OCI-LY3 (cell line): ENCODE measurements around the gene PDE4D.

ENCODE experiments used
- H2AFZ ChIP-seq: fragments of 200-600, 300-600 bp; shearing (Covaris generic); 2 replicates; pipeline ENCODE4 v1.6.0; 2014; ENCODE audit warnings: antibody characterized with exemption, low read depth, low read length
- H3K27ac ChIP-seq: fragments of 200-600, 300-600 bp; sonication (generic); 2 replicates; pipeline ENCODE4 v1.5.1; 2014; ENCODE audit warnings: mild to moderate bottlenecking, low read length, moderate library complexity, mixed read lengths
- H3K27me3 ChIP-seq: fragments of 200-600, 300-600 bp; sonication (generic); 2 replicates; pipeline ENCODE4 v1.6.1; 2014; ENCODE audit warnings: low read depth, low read length, mixed read lengths
- H3K36me3 ChIP-seq: fragments of 200-600, 300-600 bp; sonication (generic); replicated peaks from 2 replicates; pipeline ENCODE3; 2014; ENCODE audit warnings: low read depth, low read length, mixed read lengths
- H3K4me1 ChIP-seq: fragments of 300-600, 200-600 bp; sonication (generic); 2 replicates; pipeline ENCODE4 v1.6.1; 2014; ENCODE audit warnings: low read length, mixed read lengths
- H3K4me2 ChIP-seq: fragments of 200-600, 300-600 bp; sonication (generic); 2 replicates; pipeline ENCODE4 v1.6.1; 2014; ENCODE audit warnings: low read length, mixed read lengths
- H3K4me3 ChIP-seq: fragments of 300-600, 200-600 bp; sonication (generic); 2 replicates; pipeline ENCODE4 v1.5.1; 2014; ENCODE audit warnings: antibody characterized with exemption, mild to moderate bottlenecking, low read length, moderate library complexity
- H3K79me2 ChIP-seq: fragments of 300-600, 200-600 bp; shearing (Covaris generic); 2 replicates; pipeline ENCODE4 v1.6.1; 2014; ENCODE audit warnings: mild to moderate bottlenecking, low read length, mixed read lengths
- H3K9ac ChIP-seq: fragments of 300-600, 200-600 bp; shearing (Covaris generic); 2 replicates; pipeline ENCODE4 v1.6.0; 2014; ENCODE audit warnings: mild to moderate bottlenecking, low read length, moderate library complexity
- H3K9me3 ChIP-seq: fragments of 200-600, 300-600 bp; shearing (Covaris generic); 2 replicates; pipeline ENCODE4 v1.6.1; 2014; ENCODE audit warnings: low read length, mixed read lengths; ENCODE audit not compliant: insufficient read depth
- H4K20me1 ChIP-seq: fragments of 200-600, 300-600 bp; sonication (generic); 2 replicates; pipeline ENCODE4 v1.6.1; 2016; ENCODE audit warnings: low read length, mixed read lengths; ENCODE audit not compliant: insufficient read depth
- EZH2phosphoT487 ChIP-seq: fragments of 200-600 bp; shearing (Covaris generic); IDR thresholded peaks from 2 replicates; pipeline ENCODE4 v1.6.1; 2018; ENCODE audit warnings: antibody characterized with exemption, mixed run types, low read depth
- TF ChIP-seq, protein P1 (sequence below): fragments of 200-600, 300-600 bp; sonication (generic); IDR thresholded peaks from 2 replicates; pipeline ENCODE4 v1.5.1; 2014; ENCODE audit warnings: antibody characterized with exemption, low read length, low read depth

The PDE4D gene

DNA sequence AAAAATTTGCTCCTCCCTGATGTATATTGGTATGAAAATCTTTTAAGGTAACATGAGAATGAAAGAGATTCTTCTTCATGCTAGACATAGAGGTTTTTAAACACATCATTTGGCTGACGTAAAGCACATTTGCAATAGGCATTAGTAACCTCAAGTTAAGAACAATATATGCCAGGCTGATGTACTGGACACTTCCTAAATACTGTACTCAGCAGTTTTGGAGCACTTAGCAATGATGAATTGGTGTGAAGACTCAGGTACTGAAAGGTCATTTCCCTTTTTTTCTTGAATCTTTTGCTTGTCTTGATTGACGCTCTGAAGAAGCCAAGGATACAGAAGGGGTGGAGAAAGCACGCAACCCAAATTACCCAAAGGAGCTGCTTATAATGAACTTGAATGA, 322.5 kb downstream of the PDE4D start:
- H3K4me2 ChIP-seq: no peak overlapping the region
- H3K36me3 ChIP-seq: no peaks in the 10 kb centered on the region
- H2AFZ ChIP-seq: no peak overlapping the region
- H3K4me3 ChIP-seq: no peak overlapping the region
- no peaks in the 10 kb centered on the region for H3K9me3 ChIP-seq
- TF ChIP-seq, protein P1, sequence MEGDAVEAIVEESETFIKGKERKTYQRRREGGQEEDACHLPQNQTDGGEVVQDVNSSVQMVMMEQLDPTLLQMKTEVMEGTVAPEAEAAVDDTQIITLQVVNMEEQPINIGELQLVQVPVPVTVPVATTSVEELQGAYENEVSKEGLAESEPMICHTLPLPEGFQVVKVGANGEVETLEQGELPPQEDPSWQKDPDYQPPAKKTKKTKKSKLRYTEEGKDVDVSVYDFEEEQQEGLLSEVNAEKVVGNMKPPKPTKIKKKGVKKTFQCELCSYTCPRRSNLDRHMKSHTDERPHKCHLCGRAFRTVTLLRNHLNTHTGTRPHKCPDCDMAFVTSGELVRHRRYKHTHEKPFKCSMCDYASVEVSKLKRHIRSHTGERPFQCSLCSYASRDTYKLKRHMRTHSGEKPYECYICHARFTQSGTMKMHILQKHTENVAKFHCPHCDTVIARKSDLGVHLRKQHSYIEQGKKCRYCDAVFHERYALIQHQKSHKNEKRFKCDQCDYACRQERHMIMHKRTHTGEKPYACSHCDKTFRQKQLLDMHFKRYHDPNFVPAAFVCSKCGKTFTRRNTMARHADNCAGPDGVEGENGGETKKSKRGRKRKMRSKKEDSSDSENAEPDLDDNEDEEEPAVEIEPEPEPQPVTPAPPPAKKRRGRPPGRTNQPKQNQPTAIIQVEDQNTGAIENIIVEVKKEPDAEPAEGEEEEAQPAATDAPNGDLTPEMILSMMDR: no peak
- TF ChIP-seq EZH2phosphoT487: no peak
- no peaks in the 10 kb centered on the region for H3K27me3 ChIP-seq
- no peak overlapping the region for H3K9ac ChIP-seq
- no peaks in the 10 kb centered on the region for H4K20me1 ChIP-seq
- H3K27ac ChIP-seq: no peak overlapping the region
- H3K4me1 ChIP-seq: no peaks in the 10 kb centered on the region
- no peaks in the 10 kb centered on the region for H3K79me2 ChIP-seq

DNA sequence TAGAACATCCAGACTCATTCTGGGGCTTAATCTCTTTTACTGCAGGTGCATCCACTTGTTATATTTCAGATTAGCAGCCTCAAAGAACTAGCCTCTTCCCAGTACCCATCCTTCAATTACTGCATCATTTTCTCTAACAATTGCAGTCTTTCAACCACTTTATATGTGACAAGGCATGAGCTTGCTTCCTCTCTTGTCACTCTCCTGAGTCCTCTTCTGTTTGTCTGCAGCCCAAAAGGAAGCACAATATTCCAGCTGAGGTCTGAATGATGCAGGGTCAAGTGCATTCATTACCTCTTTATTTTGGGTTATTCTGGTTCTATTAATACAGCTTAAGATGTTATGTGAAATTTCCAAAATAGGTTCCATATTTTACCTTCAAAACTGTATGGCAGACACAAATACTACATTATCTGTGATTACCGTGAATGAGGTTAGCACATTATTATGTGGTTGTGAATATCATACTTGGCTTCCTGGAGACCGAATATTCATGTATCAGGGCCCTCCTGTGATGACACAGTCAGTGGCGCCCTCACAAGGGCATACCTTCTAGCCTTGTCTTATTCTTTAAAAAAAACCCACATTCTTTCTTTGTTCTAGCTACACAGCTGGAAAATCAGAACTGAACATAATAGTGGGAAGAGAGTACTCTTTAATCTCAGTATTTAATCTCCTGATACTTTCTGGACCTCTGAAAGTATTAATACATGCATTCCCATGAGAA, 323.8 kb downstream of the PDE4D start:
- Histone ChIP-seq H3K36me3 (no peaks in the 10 kb centered on the region), H3K79me2 (no peaks in the 10 kb centered on the region), H3K9ac (no peak overlapping the region), H3K4me3 (no peak overlapping the region), H3K27me3 (no peaks in the 10 kb centered on the region), H3K9me3 (no peaks in the 10 kb centered on the region), H3K4me2 (no peak overlapping the region), H3K27ac (no peak overlapping the region), H3K4me1 (no peaks in the 10 kb centered on the region), H4K20me1 (no peaks in the 10 kb centered on the region), H2AFZ (no peak overlapping the region)
- TF ChIP-seq EZH2phosphoT487: no peak
- TF ChIP-seq, protein P1: no peak

DNA sequence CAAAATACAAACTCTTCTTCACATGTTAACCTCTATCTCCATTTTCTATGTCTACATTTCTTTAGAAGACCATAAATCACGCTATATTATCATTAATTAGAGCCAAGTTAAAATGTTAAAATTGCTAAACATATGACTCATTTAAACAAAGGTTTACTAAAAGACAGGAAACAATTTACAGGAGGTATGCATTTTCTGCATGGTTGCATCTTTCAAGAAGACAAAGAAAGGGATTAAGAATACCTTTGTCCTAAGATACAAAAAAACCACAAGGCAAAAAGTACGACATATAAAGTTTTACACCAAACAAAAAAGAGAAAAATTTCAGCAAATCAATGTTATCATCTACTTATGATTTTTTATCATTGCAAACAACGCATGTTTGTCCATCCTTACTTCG, 324.4 kb downstream of the PDE4D start:
- Histone ChIP-seq H3K4me1 (no peaks in the 10 kb centered on the region), H2AFZ (no peak overlapping the region)

DNA sequence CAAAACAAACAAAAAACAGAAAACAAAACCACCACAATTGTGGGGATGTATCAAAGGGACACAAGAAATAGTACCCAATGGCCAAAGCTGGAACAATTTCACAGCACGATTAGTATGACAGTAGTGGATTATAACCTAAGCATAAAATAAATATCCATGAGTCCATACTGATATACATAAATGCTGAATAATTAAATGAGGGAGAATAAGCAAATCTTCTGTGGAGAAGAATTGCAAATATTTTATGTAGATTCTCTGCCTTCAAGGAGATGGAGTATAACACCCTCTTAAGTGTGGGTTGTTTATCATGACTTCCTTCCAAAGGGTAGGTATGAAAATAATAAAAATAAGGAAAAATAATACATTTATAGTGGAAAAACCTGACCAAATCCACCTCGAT, 325.4 kb downstream of the PDE4D start:
- Histone ChIP-seq H3K27ac (no peak overlapping the region), H3K27me3 (no peaks in the 10 kb centered on the region), H3K4me3 (no peak overlapping the region), H3K9ac (no peak overlapping the region), H3K4me2 (no peak overlapping the region), H2AFZ (no peak overlapping the region), H3K9me3 (no peaks in the 10 kb centered on the region), H3K79me2 (no peaks in the 10 kb centered on the region), H3K4me1 (no peaks in the 10 kb centered on the region), H4K20me1 (no peaks in the 10 kb centered on the region), H3K36me3 (no peaks in the 10 kb centered on the region)
- TF ChIP-seq, protein P1: no peak
- TF ChIP-seq EZH2phosphoT487: no peak

More for the DNA sequence above, 324.4 kb downstream of the PDE4D start:
- Histone ChIP-seq H3K4me3 (no peak overlapping the region), H3K79me2 (no peaks in the 10 kb centered on the region), H3K36me3 (no peaks in the 10 kb centered on the region), H3K27me3 (no peaks in the 10 kb centered on the region), H3K27ac (no peak overlapping the region), H4K20me1 (no peaks in the 10 kb centered on the region), H3K4me2 (no peak overlapping the region), H3K9ac (no peak overlapping the region), H3K9me3 (no peaks in the 10 kb centered on the region)
- TF ChIP-seq, protein P1: no peak
- no peak for TF ChIP-seq EZH2phosphoT487
